Lower leg skin (tissue), 3 donors: ENCODE measurements around the gene ZDHHC14.

Experiments
- POLR2A ChIP-seq, 2 donors: fragments of 450-650 bp; IDR thresholded peaks; one replicate each; pipeline ENCODE4 v1.6.1; 2016 to 2017; ENCODE audit warnings: antibody characterized with exemption in 2 of 2, mild to moderate bottlenecking in 1 of 2, moderate library complexity in 1 of 2
- TF ChIP-seq, protein P1 (sequence below), 3 donors: fragments of 450-650 bp; IDR thresholded peaks; one replicate each; pipeline ENCODE4 v1.5.1; 2016; ENCODE audit warnings: antibody characterized with exemption in 3 of 3, mild to moderate bottlenecking in 3 of 3, moderate library complexity in 2 of 3

DNA sequence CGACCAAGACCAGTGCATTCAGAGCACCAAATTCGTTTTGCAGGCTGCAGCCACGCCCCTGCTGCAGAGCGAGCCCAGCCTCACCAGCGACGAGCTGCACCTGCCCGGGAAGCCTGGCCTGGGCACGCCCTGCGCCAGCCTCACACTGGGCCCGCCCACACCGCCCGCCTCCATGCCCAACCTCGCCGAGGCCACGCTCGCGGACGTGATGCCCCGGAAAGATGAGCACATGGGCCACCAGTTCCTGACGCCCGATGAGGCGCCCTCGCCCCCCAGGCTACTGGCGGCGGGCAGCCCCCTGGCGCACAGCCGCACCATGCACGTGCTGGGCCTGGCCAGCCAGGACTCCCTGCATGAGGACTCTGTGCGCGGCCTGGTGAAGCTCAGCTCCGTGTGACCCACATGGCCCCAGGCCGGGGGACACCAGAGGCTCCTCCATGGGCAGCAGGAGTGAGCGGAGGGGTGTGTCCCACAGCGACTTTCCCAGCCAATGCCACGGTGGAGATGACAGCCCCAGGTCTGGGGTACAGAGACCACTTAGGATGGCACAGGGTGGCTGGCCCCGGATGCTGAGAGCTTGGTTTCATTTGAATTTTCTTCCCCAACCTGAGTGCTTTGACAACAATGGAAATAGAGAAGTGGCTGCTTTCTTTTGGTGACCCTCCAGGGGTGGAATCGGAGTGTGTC lies 291.9 kb downstream of the ZDHHC14 start:
- TF ChIP-seq POLR2A (IDR thresholded peaks at IDR 0.05), result no peak
- TF ChIP-seq, protein P1, sequence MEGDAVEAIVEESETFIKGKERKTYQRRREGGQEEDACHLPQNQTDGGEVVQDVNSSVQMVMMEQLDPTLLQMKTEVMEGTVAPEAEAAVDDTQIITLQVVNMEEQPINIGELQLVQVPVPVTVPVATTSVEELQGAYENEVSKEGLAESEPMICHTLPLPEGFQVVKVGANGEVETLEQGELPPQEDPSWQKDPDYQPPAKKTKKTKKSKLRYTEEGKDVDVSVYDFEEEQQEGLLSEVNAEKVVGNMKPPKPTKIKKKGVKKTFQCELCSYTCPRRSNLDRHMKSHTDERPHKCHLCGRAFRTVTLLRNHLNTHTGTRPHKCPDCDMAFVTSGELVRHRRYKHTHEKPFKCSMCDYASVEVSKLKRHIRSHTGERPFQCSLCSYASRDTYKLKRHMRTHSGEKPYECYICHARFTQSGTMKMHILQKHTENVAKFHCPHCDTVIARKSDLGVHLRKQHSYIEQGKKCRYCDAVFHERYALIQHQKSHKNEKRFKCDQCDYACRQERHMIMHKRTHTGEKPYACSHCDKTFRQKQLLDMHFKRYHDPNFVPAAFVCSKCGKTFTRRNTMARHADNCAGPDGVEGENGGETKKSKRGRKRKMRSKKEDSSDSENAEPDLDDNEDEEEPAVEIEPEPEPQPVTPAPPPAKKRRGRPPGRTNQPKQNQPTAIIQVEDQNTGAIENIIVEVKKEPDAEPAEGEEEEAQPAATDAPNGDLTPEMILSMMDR (IDR thresholded peaks at IDR 0.05), result no peak
